Osteoblast (primary cell): ENCODE results near the gene PARN. TPM values are rescaled to one million over a fixed set of nuclear protein-coding genes. Genes with fewer than 3 reads are reported as not detected.

Experiments
- DNase-seq: peaks from one replicate; pipeline ENCODE4 v3.0.0; 2011; ENCODE audit warnings: low spot score, mixed read lengths; ENCODE audit not compliant: insufficient read length; ENCODE audit errors: missing footprints
- H2AFZ ChIP-seq: 2 replicates; pipeline ENCODE4 v1.6.0; 2011; ENCODE audit warnings: mild to moderate bottlenecking, low read length
- H3K27ac ChIP-seq: 2 replicates; pipeline ENCODE4 v1.5.1; 2011; ENCODE audit warnings: mild to moderate bottlenecking, low read depth, low read length, moderate library complexity
- H3K27me3 ChIP-seq: 2 replicates; pipeline ENCODE4 v1.6.0; 2012; ENCODE audit warnings: mild to moderate bottlenecking, control low read depth, inconsistent platforms, low read length, moderate library complexity; ENCODE audit not compliant: insufficient read depth
- H3K36me3 ChIP-seq: 2 replicates; pipeline ENCODE4 v1.5.1; 2011; ENCODE audit warnings: mild to moderate bottlenecking, low read length, control low read depth, moderate library complexity; ENCODE audit not compliant: insufficient read depth
- H3K4me1 ChIP-seq: 2 replicates; pipeline ENCODE4 v1.5.1; 2011; ENCODE audit warnings: mild to moderate bottlenecking, low read length, control low read depth, moderate library complexity; ENCODE audit not compliant: insufficient read depth
- H3K4me2 ChIP-seq: 2 replicates; pipeline ENCODE4 v1.6.0; 2011; ENCODE audit warnings: mild to moderate bottlenecking, low read length; ENCODE audit not compliant: insufficient read depth
- H3K4me3 ChIP-seq: fragments of 200-600 bp; sonication (generic); 3 replicates; pipeline ENCODE4 v1.5.1; 2012; ENCODE audit warnings: mild to moderate bottlenecking, low read length, inconsistent platforms; ENCODE audit not compliant: insufficient read depth
- H3K79me2 ChIP-seq: 2 replicates; pipeline ENCODE4 v1.6.0; 2012; ENCODE audit warnings: mild to moderate bottlenecking, low read length, control low read depth, inconsistent platforms; ENCODE audit not compliant: insufficient read depth
- H3K9me3 ChIP-seq: 2 replicates; pipeline ENCODE4 v1.5.1; 2011; ENCODE audit warnings: low read depth, low read length, control low read depth
- H4K20me1 ChIP-seq: 2 replicates; pipeline ENCODE4 v1.6.0; 2012; ENCODE audit warnings: mild to moderate bottlenecking, low read length, control low read depth; ENCODE audit not compliant: insufficient read depth
- CTCF ChIP-seq: IDR thresholded peaks from 2 replicates; pipeline ENCODE4 v1.5.1; 2011; ENCODE audit warnings: mild to moderate bottlenecking, low read depth, low read length, moderate library complexity; ENCODE audit errors: extremely low read depth
- total RNA-seq: library from RNA; depleted of rRNA; stranded (reverse); fragments of >200 nt; gene quantifications from 2 replicates; pipeline ENCODE4 v1.2.3, GENCODE V29; 2012

The PARN gene
- total RNA-seq, 1 donor: 40.9 TPM

DNA sequence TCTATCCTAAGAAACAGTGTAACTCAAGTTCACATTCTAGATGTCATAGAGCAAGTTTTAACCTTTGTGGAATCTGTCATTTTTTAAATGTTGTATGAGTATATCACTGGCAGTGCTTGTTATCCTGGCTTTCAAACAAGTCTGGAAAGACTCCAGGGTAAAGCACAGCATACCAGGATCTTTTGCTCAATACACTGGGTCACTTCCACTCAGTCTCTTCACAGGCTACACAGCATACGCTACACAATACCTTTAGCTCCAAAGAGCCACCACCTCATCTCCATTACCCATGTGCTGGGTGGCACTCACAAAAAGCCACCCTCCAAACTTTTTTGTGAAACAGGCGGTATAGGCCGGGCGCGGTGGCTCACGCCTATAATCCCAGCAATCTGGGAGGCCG lies 69.5 kb downstream of the PARN start:
- no peaks in the 10 kb centered on the region for H3K36me3 ChIP-seq
- peaks cover 3% of the 10 kb centered on the region for H3K79me2 ChIP-seq
- no peak overlapping the region for H3K27ac ChIP-seq
- peaks cover 30% of the 10 kb centered on the region for H3K4me1 ChIP-seq
- no peak overlapping the region for H3K4me3 ChIP-seq
- no peaks in the 10 kb centered on the region for H4K20me1 ChIP-seq
- no peaks in the 10 kb centered on the region for H3K9me3 ChIP-seq
- no peak for DNase-seq
- H3K4me2 ChIP-seq: peak overlapping the region; percentile 72
- H2AFZ ChIP-seq: no peak overlapping the region
- no peaks in the 10 kb centered on the region for H3K27me3 ChIP-seq
- TF ChIP-seq CTCF: no peak

- H3K27ac ChIP-seq: peak overlapping the region; percentile 32
- no peak for TF ChIP-seq CTCF
- peak overlapping the region; percentile 20 for H2AFZ ChIP-seq
Observed at GRCh38 chr16:14559809-14560241, 70.2 kb downstream of the PARN start.

GRCh38 chr16:14553447-14553846 lies 76.6 kb downstream of the PARN start:
- no peaks in the 10 kb centered on the region for H3K9me3 ChIP-seq
- H3K4me1 ChIP-seq: no peaks in the 10 kb centered on the region
- no peak for DNase-seq
- H3K36me3 ChIP-seq: peaks cover 6% of the 10 kb centered on the region
- no peak for TF ChIP-seq CTCF
- no peaks in the 10 kb centered on the region for H4K20me1 ChIP-seq
- no peaks in the 10 kb centered on the region for H3K79me2 ChIP-seq
- no peak overlapping the region for H3K4me3 ChIP-seq
- H2AFZ ChIP-seq: no peak overlapping the region
- H3K4me2 ChIP-seq: no peak overlapping the region
- H3K27ac ChIP-seq: no peak overlapping the region
- H3K27me3 ChIP-seq: no peaks in the 10 kb centered on the region

More at GRCh38 chr16:14559809-14560241, 70.2 kb downstream of the PARN start:
- no peaks in the 10 kb centered on the region for H4K20me1 ChIP-seq
- no peaks in the 10 kb centered on the region for H3K36me3 ChIP-seq
- DNase-seq: peak; percentile 68
- no peaks in the 10 kb centered on the region for H3K9me3 ChIP-seq
- H3K4me1 ChIP-seq: peaks cover 23% of the 10 kb centered on the region
- peaks cover 3% of the 10 kb centered on the region for H3K79me2 ChIP-seq
- H3K27me3 ChIP-seq: no peaks in the 10 kb centered on the region
- peak overlapping the region; percentile 31 for H3K4me3 ChIP-seq
- peak overlapping the region; percentile 72 for H3K4me2 ChIP-seq

DNA sequence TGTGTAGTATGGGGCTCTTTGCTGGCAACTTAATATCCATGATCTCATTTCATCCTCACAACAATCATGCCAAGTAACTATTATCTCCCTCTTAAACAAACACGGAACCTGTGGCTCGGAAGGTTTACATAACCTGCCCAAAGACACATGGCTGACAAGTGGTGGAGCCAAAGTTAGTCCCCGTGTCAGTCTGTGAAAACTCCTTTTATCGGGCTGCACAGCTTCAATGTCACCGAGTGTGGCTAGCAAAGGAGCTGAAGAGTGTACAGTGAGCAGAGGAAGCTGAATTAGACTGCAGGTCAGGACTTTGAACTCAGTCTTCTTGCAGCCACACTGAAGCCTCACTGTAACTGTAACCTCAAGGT lies 80.3 kb downstream of the PARN start:
- Histone ChIP-seq H3K27ac (no peak overlapping the region), H2AFZ (no peak overlapping the region), H3K79me2 (no peaks in the 10 kb centered on the region), H4K20me1 (no peaks in the 10 kb centered on the region), H3K4me3 (no peak overlapping the region), H3K36me3 (peaks cover 6% of the 10 kb centered on the region), H3K4me1 (no peaks in the 10 kb centered on the region), H3K9me3 (no peaks in the 10 kb centered on the region), H3K27me3 (no peaks in the 10 kb centered on the region), H3K4me2 (no peak overlapping the region)
- DNase-seq: no peak
- TF ChIP-seq CTCF: no peak
